ENCODE measurements around the gene CNN2.

DNA sequence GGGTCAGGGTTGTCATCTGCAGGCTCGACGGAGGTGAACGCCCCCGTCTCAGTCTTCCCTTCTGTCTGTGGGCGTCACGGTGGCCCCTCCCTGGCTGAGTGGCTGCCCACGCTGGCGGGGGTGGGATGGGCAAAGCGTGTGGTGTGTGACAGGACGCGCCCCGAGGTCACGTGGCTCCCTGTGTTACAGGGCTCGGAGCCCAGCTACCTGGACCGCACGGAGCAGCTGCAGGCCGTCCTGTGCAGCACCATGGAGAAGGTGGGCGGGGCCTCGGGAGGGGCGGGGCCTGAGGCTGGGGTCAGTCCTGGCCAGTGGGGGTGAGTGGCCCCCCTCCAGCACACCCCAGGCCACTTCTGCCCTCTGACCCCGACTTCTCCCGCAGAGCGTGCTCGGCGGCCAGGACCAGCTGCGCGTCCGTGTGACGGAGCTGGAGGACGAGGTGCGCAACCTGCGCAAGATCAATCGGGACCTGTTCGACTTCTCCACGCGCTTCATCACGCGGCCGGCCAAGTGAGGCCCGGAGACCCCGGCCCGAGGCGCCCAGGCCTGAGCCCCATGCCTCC, 32.5 kb upstream of the CNN2 start:
- TF ChIP-seq CEBPB (IDR thresholded peaks at IDR 0.05) (no peak), ESRRA (IDR thresholded peaks at IDR 0.05; ENCODE audit: borderline replicate concordance, low read length) (no peak)
- TF ChIP-seq, protein P1, sequence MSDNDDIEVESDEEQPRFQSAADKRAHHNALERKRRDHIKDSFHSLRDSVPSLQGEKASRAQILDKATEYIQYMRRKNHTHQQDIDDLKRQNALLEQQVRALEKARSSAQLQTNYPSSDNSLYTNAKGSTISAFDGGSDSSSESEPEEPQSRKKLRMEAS (IDR thresholded peaks at IDR 0.05), result no peak
- TF ChIP-seq, protein P2, sequence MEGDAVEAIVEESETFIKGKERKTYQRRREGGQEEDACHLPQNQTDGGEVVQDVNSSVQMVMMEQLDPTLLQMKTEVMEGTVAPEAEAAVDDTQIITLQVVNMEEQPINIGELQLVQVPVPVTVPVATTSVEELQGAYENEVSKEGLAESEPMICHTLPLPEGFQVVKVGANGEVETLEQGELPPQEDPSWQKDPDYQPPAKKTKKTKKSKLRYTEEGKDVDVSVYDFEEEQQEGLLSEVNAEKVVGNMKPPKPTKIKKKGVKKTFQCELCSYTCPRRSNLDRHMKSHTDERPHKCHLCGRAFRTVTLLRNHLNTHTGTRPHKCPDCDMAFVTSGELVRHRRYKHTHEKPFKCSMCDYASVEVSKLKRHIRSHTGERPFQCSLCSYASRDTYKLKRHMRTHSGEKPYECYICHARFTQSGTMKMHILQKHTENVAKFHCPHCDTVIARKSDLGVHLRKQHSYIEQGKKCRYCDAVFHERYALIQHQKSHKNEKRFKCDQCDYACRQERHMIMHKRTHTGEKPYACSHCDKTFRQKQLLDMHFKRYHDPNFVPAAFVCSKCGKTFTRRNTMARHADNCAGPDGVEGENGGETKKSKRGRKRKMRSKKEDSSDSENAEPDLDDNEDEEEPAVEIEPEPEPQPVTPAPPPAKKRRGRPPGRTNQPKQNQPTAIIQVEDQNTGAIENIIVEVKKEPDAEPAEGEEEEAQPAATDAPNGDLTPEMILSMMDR (IDR thresholded peaks at IDR 0.05), result no peak
